Skeletal muscle cell (primary cell): Measurements from ENCODE around the gene SCAMP1.
A peak's percentile ranks its signal among the peaks of the same experiment; 100 is the strongest.

ENCODE experiments used
- DNase-seq: peaks from one replicate; pipeline ENCODE4 v3.0.0-alpha.2; 2010; ENCODE audit warnings: low read depth
- H3K4me3 ChIP-seq: 2 replicates; pipeline ENCODE4 v1.5.1; 2011; ENCODE audit warnings: low read depth, mild to moderate bottlenecking, control low read depth, low read length, moderate library complexity

Gene SCAMP1

GRCh38 chr5:78483809-78484521 is 123.5 kb downstream of the SCAMP1 start:
- H3K4me3 ChIP-seq, result no peak overlapping the region
- DNase-seq, result peak; percentile 61

- H3K4me3 ChIP-seq, result no peak overlapping the region
- no peak for DNase-seq
These were observed 125.8 kb downstream of the SCAMP1 start for GRCh38 chr5:78486218-78486617.

GRCh38 chr5:78487846-78488245 is 127.4 kb downstream of the SCAMP1 start:
- H3K4me3 ChIP-seq, result no peak overlapping the region
- DNase-seq, result no peak

GRCh38 chr5:78490709-78491485 is 130.5 kb downstream of the SCAMP1 start:
- no peak for DNase-seq
- H3K4me3 ChIP-seq, result no peak overlapping the region

GRCh38 chr5:78492224-78492623 is 131.8 kb downstream of the SCAMP1 start:
- no peak for DNase-seq
- H3K4me3 ChIP-seq, result no peak overlapping the region

GRCh38 chr5:78492650-78493049 is 132.2 kb downstream of the SCAMP1 start:
- DNase-seq, result no peak

GRCh38 chr5:78495800-78496199 is 135.4 kb downstream of the SCAMP1 start:
- H3K4me3 ChIP-seq, result no peak overlapping the region
- DNase-seq, result no peak

More at GRCh38 chr5:78492650-78493049, 132.2 kb downstream of the SCAMP1 start:
- no peak overlapping the region for H3K4me3 ChIP-seq

- DNase-seq, result no peak
- H3K4me3 ChIP-seq, result no peak overlapping the region
These were observed 136.0 kb downstream of the SCAMP1 start for GRCh38 chr5:78496373-78496772.

DNA sequence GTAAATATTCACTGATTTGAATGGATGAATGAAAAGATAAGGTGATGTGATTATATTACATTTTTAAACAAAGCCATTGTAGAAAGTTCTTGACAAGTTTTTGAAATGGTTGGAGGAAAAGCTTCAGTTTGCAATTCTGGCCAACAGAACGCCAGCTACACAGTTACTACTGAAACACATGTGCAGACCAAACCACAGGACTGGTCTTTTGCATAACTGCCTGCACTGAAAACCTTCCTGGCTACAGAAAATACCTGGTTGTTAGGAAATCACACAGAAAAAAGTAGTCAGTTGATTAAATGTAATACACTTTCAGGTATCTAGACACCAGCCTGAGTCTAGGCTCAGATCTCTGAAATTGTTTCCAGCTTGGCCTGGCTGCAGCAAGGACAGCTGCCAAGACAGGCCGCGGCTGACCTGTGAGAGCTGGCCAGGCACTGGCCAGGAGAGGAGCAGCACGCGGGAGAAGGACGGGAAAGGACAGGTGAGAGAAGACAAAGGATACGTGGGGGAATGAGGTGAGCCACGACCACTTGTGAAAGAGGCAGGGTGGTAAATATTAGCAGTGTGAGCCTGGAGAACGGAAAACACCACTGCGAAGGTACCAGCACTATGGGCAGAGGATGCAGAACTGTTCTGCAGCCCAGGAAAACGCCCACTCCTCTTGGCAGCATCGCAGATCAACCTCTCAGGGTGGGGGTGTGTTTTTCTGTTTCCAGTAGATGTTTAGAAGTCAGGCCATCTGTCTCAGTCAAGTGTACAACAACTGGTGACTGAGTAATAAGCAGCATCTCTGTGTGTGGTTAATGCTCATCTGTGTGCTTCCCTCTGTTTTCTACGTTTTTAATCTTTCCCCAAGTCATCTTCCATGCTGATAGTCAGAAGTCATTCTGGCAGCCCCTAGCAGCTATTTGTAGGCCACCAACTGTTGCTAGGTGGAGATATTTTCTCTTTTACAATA is 137.4 kb downstream of the SCAMP1 start:
- DNase-seq, result no peak
- no peak overlapping the region for H3K4me3 ChIP-seq

- no peak overlapping the region for H3K4me3 ChIP-seq
- no peak for DNase-seq
These were observed 139.1 kb downstream of the SCAMP1 start for GRCh38 chr5:78499485-78499884.

- no peak overlapping the region for H3K4me3 ChIP-seq
- no peak for DNase-seq
These were observed 139.6 kb downstream of the SCAMP1 start for GRCh38 chr5:78500028-78500427.

- no peak for DNase-seq
- no peak overlapping the region for H3K4me3 ChIP-seq
These were observed 140.5 kb downstream of the SCAMP1 start for GRCh38 chr5:78500871-78501270.

- no peak for DNase-seq
- no peak overlapping the region for H3K4me3 ChIP-seq
These were observed 141.3 kb downstream of the SCAMP1 start for GRCh38 chr5:78501411-78502352.

DNA sequence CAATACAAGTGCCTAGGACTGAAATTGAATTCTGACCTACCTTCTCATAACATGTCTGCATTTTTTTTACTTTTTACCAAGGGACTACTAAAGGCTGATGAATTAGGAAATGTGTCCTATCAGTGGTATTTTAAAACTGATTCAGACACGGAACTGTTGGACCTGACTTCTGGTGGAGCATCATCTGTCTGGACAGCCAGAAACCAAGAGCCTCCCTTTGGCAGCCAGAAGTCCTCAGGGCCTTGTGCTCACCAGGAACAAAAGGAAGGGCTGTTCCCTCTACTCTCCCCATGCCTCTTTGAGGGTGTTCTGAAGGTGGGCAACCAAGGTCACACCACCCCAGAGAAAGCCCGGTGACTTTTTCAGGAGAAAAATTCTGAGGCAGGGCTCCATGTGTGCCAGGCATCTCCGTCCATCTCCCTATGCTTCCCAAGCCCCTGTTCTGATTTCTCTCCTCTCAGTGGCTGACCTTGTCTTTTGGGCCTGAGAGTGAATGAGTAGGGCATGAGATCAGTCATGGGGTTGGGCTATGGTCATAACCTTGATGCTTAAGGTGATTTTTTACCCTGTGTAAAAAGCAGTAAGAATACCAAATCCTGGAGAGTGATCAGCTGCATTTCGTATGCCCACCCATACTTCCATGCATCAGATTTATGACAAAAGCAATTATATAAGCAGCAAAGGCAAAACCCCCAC is 143.7 kb downstream of the SCAMP1 start:
- H3K4me3 ChIP-seq, result no peak overlapping the region
- DNase-seq, result no peak

- no peak overlapping the region for H3K4me3 ChIP-seq
- DNase-seq, result peak; percentile 95
These were observed 144.6 kb downstream of the SCAMP1 start for GRCh38 chr5:78504704-78505677.

GRCh38 chr5:78505860-78506259 is 145.4 kb downstream of the SCAMP1 start:
- H3K4me3 ChIP-seq, result no peak overlapping the region
- DNase-seq, result no peak
